Ovary (tissue), 9 donors: ENCODE results near the gene CDIP1. TPM values are rescaled to one million over a fixed set of nuclear protein-coding genes. Genes with fewer than 3 reads are reported as not detected.
A peak's percentile ranks its signal among the peaks of the same experiment; 100 is the strongest.

Source experiments
- DNase-seq, 5 donors: peaks; one replicate each; pipeline ENCODE4 v3.0.0-alpha.2; 2019 to 2020
- H3K27ac ChIP-seq, 2 donors: fragments of 200-600 bp; one replicate each; pipeline versions ENCODE4 v1.5.1 to v1.8.0; 2019 to 2022
- H3K27me3 ChIP-seq: fragments of 200-600 bp; one replicate; pipeline ENCODE4 v1.8.0; 2022
- H3K36me3 ChIP-seq: fragments of 200-600 bp; sonication (generic); one replicate; pipeline ENCODE4 v1.5.1; 2019
- H3K4me1 ChIP-seq: one replicate; pipeline ENCODE4 v1.8.1; 2013; ENCODE audit warnings: mild to moderate bottlenecking, moderate library complexity; ENCODE audit not compliant: insufficient read depth
- H3K4me3 ChIP-seq: fragments of 200-600 bp; sonication (generic); one replicate; pipeline ENCODE4 v1.5.1; 2017
- H3K9me3 ChIP-seq, 2 donors: fragments of 200-600 bp in 1 of 2; sonication (generic) in 1 of 2; one replicate each; pipeline versions ENCODE4 v1.5.1 to v1.8.1; 2013 to 2019; ENCODE audit warnings: mild to moderate bottlenecking in 1 of 2, moderate library complexity in 1 of 2
- CTCF ChIP-seq, 3 donors: fragments of 450-650 bp in 2 of 3; fragments of 200-600 bp in 1 of 3; IDR thresholded peaks; one replicate each; pipeline versions ENCODE4 v1.5.1 to v1.8.0; 2016 to 2022; ENCODE audit warnings: antibody characterized with exemption in 3 of 3, mild to moderate bottlenecking in 1 of 3
- EP300 ChIP-seq: sonication (generic); formaldehyde crosslinking; IDR thresholded peaks from one replicate; pipeline ENCODE4 v1.6.1; 2017; ENCODE audit warnings: antibody characterized with exemption
- POLR2A ChIP-seq: fragments of 450-650 bp; IDR thresholded peaks from one replicate; pipeline ENCODE4 v1.6.1; 2017; ENCODE audit warnings: antibody characterized with exemption, mild to moderate bottlenecking, moderate library complexity
- WGBS, 3 donors: extraction: QIAGEN DNeasy Blood & Tissue Kit in 1 of 3; methylation state at CpG; one replicate each; pipeline versions ENCODE4 v1.1.5 to v1.1.7; 2013 to 2017; 5-methylcytosine and 5-hydroxymethylcytosine counted together
- intact Hi-C, 4 donors: fragments of 100-400 bp; cut with DNase I; formaldehyde crosslinking; loops; one replicate each; pipeline versions ENCODE4 v1.11.0 to v1.15.1; 2022 to 2023
- polyA plus RNA-seq, 2 donors: library from polyadenylated mRNA; stranded (reverse); fragments of 200-250 nt in 1 of 2; fragments of 350-450 nt in 1 of 2; fragmentation: Illumina TruSeq in 1 of 2; extraction: RNeasy Lipid Tissue Mini Kit (QIAGEN cat#74804) in 1 of 2; gene quantifications; one replicate each; pipeline ENCODE4 v1.2.3, GENCODE V29; 2013 to 2014
- total RNA-seq, 7 donors: library from RNA; depleted of rRNA in 2 of 7; stranded (reverse); fragments of >200 nt in 2 of 7; fragmentation: NEBNext Ultra II Directional in 3 of 7; extraction: Animal tissue kit (Norgen Biotek cat#: 25700) in 3 of 7; gene quantifications; one replicate each; pipeline versions ENCODE4 v1.1.0 to v1.2.4, GENCODE V29; 2016 to 2023
- donor health status: DM: no; HTN: no; CAD: no; lungs with moderate emphysema.
- donor health status: DM: no; HTN: no; CAD: no.
- donor health status: Bipolar disorder and iron deficiency.
- donor health status: DM: yes; HTN: yes; CAD: no.
- donor health status: DM: no; HTN: no; CAD: no.
- donor health status: DM: yes; HTN: yes; CAD: no.

The CDIP1 gene
- total and polyA plus RNA-seq, 9 donors: 14.6 to 55.1 (median 32.6) TPM

DNA sequence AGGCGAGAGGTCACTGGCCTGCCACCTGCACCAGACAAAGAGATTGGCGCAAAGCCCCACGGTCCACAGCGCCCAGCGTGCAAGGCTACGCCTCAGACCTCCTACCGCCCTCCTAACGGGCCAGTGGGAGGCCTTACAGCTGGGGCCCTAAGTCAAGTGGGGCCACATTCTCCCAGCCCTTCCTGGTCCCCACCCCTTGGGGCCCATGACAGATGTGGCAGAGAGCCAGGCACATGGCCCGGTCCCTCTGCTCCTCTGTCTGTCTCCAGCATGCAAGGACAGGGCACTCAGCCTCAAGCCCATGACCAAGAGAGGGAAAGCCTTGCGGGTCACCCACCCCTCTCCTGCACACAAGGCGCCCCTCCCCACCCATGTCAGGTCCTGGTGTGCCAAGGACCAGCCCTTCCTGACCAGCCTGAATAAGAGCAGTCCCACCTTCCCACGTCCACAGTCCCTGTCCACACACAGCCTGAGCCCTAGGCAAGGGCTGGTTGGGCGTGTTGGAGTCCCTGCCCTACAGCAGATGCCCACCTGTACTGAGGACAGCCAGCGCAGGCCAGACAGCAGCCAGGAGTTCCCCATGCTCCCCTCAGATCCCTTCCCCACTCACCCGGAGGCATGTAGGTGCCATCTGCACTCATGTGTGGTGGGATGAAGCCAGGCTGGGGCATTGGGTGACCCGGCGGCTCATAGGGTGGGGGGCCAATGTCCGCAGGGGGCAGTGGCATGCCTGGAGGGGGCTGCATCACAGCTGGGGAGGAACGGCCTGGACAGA, 25.3 kb downstream of the CDIP1 start:
- WGBS, 3 donors: 83 to 90% (median 88%) methylated on average over 19 of the region's 19 CpGs
- Histone ChIP-seq H3K36me3 (no peaks in the 10 kb centered on the region), H3K9me3 (no peaks in the 10 kb centered on the region), H3K4me3 (no peak overlapping the region), H3K27me3 (no peaks in the 10 kb centered on the region), H3K27ac (no peak overlapping the region), H3K4me1 (no peaks in the 10 kb centered on the region)
- intact Hi-C loops: loop anchor here in 1 of 4 donors (10.0 kb wide), 1 partner anchor 72 kb away; no protein-coding TSS in a partner anchor
- TF ChIP-seq EP300 (no peak), POLR2A (no peak), CTCF (IDR thresholded peaks at IDR 0.05) (no peak)
- DNase-seq: no peak

DNA sequence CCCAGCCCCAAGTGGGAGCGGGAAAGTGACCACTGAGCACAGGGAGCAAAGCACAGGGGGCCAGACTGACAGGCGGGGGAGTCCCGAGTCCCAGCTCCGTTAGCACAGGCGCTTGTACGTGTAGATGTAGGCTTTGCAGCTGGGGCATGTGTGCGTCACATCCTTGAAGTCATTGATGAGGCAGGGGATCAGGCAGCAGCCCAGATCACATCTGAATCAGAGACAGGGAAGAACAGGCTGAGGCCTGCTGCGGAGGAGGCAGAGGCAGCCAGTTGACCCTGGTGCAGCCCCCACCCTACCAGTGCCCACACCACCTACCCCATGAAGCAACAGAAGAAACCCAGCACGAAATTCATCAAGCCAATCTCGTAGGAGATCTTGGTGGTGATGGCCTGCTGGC, 26.1 kb downstream of the CDIP1 start:
- H3K4me1 ChIP-seq: no peaks in the 10 kb centered on the region
- intact Hi-C loops: loop anchor here in 1 of 4 donors (10.0 kb wide), 1 partner anchor 72 kb away; no protein-coding TSS in a partner anchor
- 85 to 88% (median 87%) methylated on average over 9 to 10 of the region's 10 CpGs for WGBS, 3 donors
- H3K4me3 ChIP-seq: no peak overlapping the region
- no peak for TF ChIP-seq EP300
- no peak for TF ChIP-seq CTCF (IDR thresholded peaks at IDR 0.05)
- TF ChIP-seq POLR2A: no peak
- no peaks in the 10 kb centered on the region for H3K9me3 ChIP-seq
- H3K27me3 ChIP-seq: no peaks in the 10 kb centered on the region
- no peak for DNase-seq
- H3K36me3 ChIP-seq: no peaks in the 10 kb centered on the region
- H3K27ac ChIP-seq: no peak overlapping the region

DNA sequence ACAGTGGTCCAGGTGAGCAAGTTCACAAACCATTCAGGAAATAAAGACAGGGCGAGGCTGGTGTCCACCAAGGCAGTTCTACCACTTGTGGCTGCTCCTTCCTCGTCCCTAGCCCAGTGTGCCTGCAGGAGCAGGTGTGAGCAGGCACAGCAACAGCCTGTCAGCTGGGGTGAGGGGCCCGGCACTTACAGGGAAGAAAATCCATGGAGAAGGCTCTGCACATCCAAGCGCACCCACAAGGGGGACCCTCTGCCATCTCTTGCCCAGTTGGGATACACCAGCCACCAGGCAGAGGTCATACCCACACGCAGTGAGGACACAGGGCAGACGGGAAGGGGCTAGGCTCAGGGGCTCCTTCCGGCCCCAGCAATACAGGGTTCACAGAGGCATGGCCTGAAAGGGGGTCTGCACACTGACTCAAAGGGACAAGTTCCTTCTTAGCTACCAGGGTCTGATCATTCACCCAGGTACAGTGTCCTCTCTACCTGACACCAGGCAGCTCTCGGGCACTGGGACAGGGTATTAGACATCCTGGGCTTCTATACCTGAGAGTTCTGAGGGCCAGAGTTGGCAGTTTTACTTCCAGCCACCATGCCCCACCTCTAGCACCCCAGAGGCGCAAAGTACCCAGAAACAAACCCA, 27.0 kb downstream of the CDIP1 start:
- no peaks in the 10 kb centered on the region for H3K36me3 ChIP-seq
- intact Hi-C loops: loop anchor here in 1 of 4 donors (10.0 kb wide), 1 partner anchor 73 kb away; no protein-coding TSS in a partner anchor
- peak in 1 of 5 donors; percentile 54 for DNase-seq

More for the DNA sequence above, 27.0 kb downstream of the CDIP1 start:
- H3K27ac ChIP-seq: no peak overlapping the region
- 64 to 70% (median 66%) methylated on average over 9 of the region's 9 CpGs for WGBS, 3 donors
- no peaks in the 10 kb centered on the region for H3K9me3 ChIP-seq
- TF ChIP-seq CTCF (IDR thresholded peaks at IDR 0.05) (no peak), POLR2A (no peak), EP300 (no peak)
- no peak overlapping the region for H3K4me3 ChIP-seq
- no peaks in the 10 kb centered on the region for H3K4me1 ChIP-seq
- no peaks in the 10 kb centered on the region for H3K27me3 ChIP-seq
